ENCODE measurements around the gene DLEC1. TPM values are rescaled to one million over a fixed set of nuclear protein-coding genes. Genes with fewer than 3 reads are reported as not detected.

The DLEC1 gene
- total and polyA plus RNA-seq, 2 of the 4 experiments (the other 2 are of a cell fraction) = 0.03 TPM; not detected in 1

DNA sequence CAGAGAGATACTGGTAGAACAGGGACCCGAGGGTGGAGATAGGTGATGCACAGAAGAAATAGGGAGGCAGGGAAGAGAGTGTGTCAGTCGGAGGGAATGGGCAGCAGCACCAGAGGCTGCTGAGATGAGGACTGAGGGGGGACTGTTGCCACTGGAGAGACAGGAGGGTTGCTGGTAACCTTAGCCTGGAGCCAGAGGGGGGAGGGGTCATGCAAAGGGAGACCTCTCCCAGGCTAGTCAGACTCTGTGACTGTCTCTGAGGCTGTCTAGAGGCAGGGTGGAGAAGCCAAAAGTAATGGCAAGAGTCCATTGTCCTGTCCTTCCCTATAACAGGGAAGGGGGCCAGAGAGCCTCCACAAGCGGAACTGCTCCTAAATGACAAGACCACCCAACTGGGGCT, 2.1 kb upstream of the DLEC1 start:
- H2BK15ac ChIP-seq (ENCODE audit: low read depth, low read length) = no peak overlapping the region
- H4K91ac ChIP-seq (ENCODE audit: insufficient read depth, low read depth, low read length) = no peak overlapping the region
- no peak overlapping the region for H3K56ac ChIP-seq (ENCODE audit: extremely low read depth, insufficient read depth, low read length)
- no peak overlapping the region for H3K9ac ChIP-seq (ENCODE audit: low read depth, low read length)
- no peaks in the 10 kb centered on the region for H3K36me3 ChIP-seq (ENCODE audit: control insufficient read depth, insufficient read depth, low read length)
- in situ Hi-C loops (cut with MboI; ENCODE audit: low sequenced_read_pairs) = no loop called here
- no peaks in the 10 kb centered on the region for H3K79me1 ChIP-seq (ENCODE audit: low read depth in 1 of 2, low read length in 2 of 2)
- H2BK20ac ChIP-seq (ENCODE audit: low read depth, low read length) = no peak overlapping the region
- peaks cover 4% of the 10 kb centered on the region for H3K4me1 ChIP-seq (ENCODE audit: control insufficient read depth, insufficient read depth, low read length)
- intact Hi-C loops (cut with micrococcal nuclease) = no loop called here
- H3K23ac ChIP-seq (ENCODE audit: low read depth, low read length) = no peak overlapping the region
- peaks cover 5% of the 10 kb centered on the region; the same call in 1 of the 2 replicates for H3K9me1 ChIP-seq (ENCODE audit: insufficient read depth, low read length)
- BruUV-seq (replicated peaks) = no TSS peak
- H3K4me3 ChIP-seq (ENCODE audit: insufficient read depth, low read depth, low read length) = no peak overlapping the region
- no peaks in the 10 kb centered on the region for H3K9me3 ChIP-seq (ENCODE audit: control insufficient read depth, insufficient read depth, low read length)
- ChIA-PET CTCF (no interaction called here), POLR2A (ENCODE audit: unreplicated experiment) (no interaction called here)
- no peak overlapping the region for H2BK120ac ChIP-seq (ENCODE audit: low read depth, low read length)
- no peak overlapping the region for H3K18ac ChIP-seq (ENCODE audit: low read depth, low read length)
- DNase-seq (no peak), ATAC-seq (ENCODE audit: low read depth) (no peak)
- dilution Hi-C loops (cut with HindIII; ENCODE audit: low sequenced_read_pairs, unreplicated experiment) = no loop called here
- no peaks in the 10 kb centered on the region for H4K20me1 ChIP-seq (ENCODE audit: insufficient read depth, low read length)
- H3K27me3 ChIP-seq (ENCODE audit: control insufficient read depth, insufficient read depth, low read length) = peaks cover 6% of the 10 kb centered on the region
- H2AK5ac ChIP-seq (ENCODE audit: low read depth, low read length) = no peak overlapping the region
- no peak overlapping the region for H4K5ac ChIP-seq (ENCODE audit: low read depth, low read length)
- no peak overlapping the region for H4K8ac ChIP-seq (ENCODE audit: low read depth in 2 of 2, low read length in 2 of 2)
- no peak for TF ChIP-seq BHLHE40 (IDR thresholded peaks at IDR 0.05; ENCODE audit: low read depth, low read length)
- no peak for TF ChIP-seq RFX5 (IDR thresholded peaks at IDR 0.05; ENCODE audit: low read depth, low read length)
- TF ChIP-seq, protein P1, sequence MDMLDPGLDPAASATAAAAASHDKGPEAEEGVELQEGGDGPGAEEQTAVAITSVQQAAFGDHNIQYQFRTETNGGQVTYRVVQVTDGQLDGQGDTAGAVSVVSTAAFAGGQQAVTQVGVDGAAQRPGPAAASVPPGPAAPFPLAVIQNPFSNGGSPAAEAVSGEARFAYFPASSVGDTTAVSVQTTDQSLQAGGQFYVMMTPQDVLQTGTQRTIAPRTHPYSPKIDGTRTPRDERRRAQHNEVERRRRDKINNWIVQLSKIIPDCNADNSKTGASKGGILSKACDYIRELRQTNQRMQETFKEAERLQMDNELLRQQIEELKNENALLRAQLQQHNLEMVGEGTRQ (IDR thresholded peaks at IDR 0.05; ENCODE audit: low read depth, low read length) = no peak
- TF ChIP-seq SMC3 (IDR thresholded peaks at IDR 0.05; ENCODE audit: low read depth, low read length) = no peak
- TF ChIP-seq FOS (IDR thresholded peaks at IDR 0.05; ENCODE audit: low read depth, low read length) = no peak
- TF ChIP-seq, protein P2, sequence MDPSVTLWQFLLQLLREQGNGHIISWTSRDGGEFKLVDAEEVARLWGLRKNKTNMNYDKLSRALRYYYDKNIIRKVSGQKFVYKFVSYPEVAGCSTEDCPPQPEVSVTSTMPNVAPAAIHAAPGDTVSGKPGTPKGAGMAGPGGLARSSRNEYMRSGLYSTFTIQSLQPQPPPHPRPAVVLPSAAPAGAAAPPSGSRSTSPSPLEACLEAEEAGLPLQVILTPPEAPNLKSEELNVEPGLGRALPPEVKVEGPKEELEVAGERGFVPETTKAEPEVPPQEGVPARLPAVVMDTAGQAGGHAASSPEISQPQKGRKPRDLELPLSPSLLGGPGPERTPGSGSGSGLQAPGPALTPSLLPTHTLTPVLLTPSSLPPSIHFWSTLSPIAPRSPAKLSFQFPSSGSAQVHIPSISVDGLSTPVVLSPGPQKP (IDR thresholded peaks at IDR 0.05; ENCODE audit: borderline replicate concordance, low read depth, low read length) = no peak
- no peak for TF ChIP-seq MXI1 (IDR thresholded peaks at IDR 0.05; ENCODE audit: borderline replicate concordance, low read depth, low read length)
- no peak for TF ChIP-seq NFE2L2 (IDR thresholded peaks at IDR 0.05; ENCODE audit: low read depth, low read length)
- TF ChIP-seq, protein P3, sequence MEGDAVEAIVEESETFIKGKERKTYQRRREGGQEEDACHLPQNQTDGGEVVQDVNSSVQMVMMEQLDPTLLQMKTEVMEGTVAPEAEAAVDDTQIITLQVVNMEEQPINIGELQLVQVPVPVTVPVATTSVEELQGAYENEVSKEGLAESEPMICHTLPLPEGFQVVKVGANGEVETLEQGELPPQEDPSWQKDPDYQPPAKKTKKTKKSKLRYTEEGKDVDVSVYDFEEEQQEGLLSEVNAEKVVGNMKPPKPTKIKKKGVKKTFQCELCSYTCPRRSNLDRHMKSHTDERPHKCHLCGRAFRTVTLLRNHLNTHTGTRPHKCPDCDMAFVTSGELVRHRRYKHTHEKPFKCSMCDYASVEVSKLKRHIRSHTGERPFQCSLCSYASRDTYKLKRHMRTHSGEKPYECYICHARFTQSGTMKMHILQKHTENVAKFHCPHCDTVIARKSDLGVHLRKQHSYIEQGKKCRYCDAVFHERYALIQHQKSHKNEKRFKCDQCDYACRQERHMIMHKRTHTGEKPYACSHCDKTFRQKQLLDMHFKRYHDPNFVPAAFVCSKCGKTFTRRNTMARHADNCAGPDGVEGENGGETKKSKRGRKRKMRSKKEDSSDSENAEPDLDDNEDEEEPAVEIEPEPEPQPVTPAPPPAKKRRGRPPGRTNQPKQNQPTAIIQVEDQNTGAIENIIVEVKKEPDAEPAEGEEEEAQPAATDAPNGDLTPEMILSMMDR (conservative IDR thresholded peaks at IDR 0.05; ENCODE audit: low read depth, low read length) = no peak
- no peak for TF ChIP-seq POLR2A (IDR thresholded peaks at IDR 0.05; ENCODE audit: low read depth, low read length)
- no peak overlapping the region for H2BK5ac ChIP-seq (ENCODE audit: low read depth, low read length, poor library complexity, severe bottlenecking)
- H2AFZ ChIP-seq (replicated peaks; ENCODE audit: low read length, poor library complexity) = no peak overlapping the region
- no peak overlapping the region for H3K4ac ChIP-seq (ENCODE audit: low read depth, low read length)
- no peak overlapping the region for H2AK9ac ChIP-seq (replicated peaks; ENCODE audit: low read depth, low read length, poor library complexity)
- H3K27ac ChIP-seq (ENCODE audit: insufficient read depth, low read length) = no peak overlapping the region
- H3K14ac ChIP-seq (replicated peaks; ENCODE audit: low read depth, low read length) = no peak overlapping the region
- H3K4me2 ChIP-seq (ENCODE audit: low read depth, low read length) = no peak overlapping the region
- WGBS, 2 experiments (ENCODE audit: extremely low coverage in 2 of 2, insufficient read length in 1 of 2) = 40% methylated on average over 1 of the region's 3 CpGs; no CpG with 5 or more reads in 1 of the 2 experiments
